ENCODE measurements around the gene STXBP6.

Gene STXBP6

GRCh38 chr14:25037032-25037431, 12.9 kb downstream of the STXBP6 start:
- H3K4me3 ChIP-seq: no peak overlapping the region
- no peak for DNase-seq (ENCODE audit: low spot score)
- H3K27ac ChIP-seq: no peak overlapping the region
- no peak for TF ChIP-seq CTCF (IDR thresholded peaks at IDR 0.05)

- no peak for DNase-seq (ENCODE audit: low spot score)
- Histone ChIP-seq H3K27ac (no peak overlapping the region), H3K4me3 (no peak overlapping the region)
- no peak for TF ChIP-seq CTCF (IDR thresholded peaks at IDR 0.05)
Observed at GRCh38 chr14:25034803-25035681, 14.9 kb downstream of the STXBP6 start.

GRCh38 chr14:25033358-25033757, 16.6 kb downstream of the STXBP6 start:
- TF ChIP-seq CTCF (IDR thresholded peaks at IDR 0.05): no peak
- DNase-seq (ENCODE audit: low spot score): no peak
- no peak overlapping the region for H3K4me3 ChIP-seq
- no peak overlapping the region for H3K27ac ChIP-seq

GRCh38 chr14:25032092-25032784, 17.7 kb downstream of the STXBP6 start:
- H3K4me3 ChIP-seq: no peak overlapping the region
- no peak overlapping the region for H3K27ac ChIP-seq
- DNase-seq (ENCODE audit: low spot score): no peak
- TF ChIP-seq CTCF (IDR thresholded peaks at IDR 0.05): no peak

DNA sequence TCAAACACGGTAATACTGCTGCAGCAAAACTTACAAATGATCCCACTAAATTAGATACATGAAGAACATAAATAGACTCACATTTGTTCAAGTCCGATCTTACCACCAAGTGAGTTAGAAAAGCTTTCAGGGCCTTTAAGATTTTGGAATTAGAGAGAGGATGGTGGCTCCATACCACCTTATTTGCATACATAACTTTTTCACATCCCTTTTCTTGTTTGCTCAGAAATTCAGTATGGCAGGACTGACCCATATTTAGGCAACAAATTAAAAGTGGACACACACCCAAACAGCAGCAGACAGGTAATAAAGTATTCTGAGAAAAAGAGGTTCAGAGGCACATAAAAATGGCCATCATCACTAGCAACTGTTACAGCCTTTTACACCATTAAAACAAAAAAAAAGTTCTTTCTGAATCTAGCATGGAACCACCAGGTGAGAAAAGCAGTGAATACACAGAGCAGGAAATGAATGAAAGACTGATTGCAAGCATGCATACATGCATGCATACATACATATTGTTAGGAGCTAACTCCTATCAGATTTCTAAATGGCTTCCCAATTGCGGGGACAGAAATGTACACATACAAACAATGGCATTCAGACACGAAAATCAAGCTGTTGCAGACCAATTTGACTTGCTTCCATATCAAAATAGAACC, 23.3 kb downstream of the STXBP6 start:
- no peak for TF ChIP-seq CTCF (IDR thresholded peaks at IDR 0.05)
- H3K4me3 ChIP-seq: no peak overlapping the region
- no peak for DNase-seq (ENCODE audit: low spot score)
- H3K27ac ChIP-seq: no peak overlapping the region

- Histone ChIP-seq H3K27ac (no peak overlapping the region), H3K4me3 (no peak overlapping the region)
- no peak for DNase-seq (ENCODE audit: low spot score)
- no peak for TF ChIP-seq CTCF (IDR thresholded peaks at IDR 0.05)
Observed at GRCh38 chr14:25019892-25020291, 30.1 kb downstream of the STXBP6 start.

Measured in coronary artery (tissue), 2 donors.